Measurements from ENCODE around the gene ZNF697.

DNA sequence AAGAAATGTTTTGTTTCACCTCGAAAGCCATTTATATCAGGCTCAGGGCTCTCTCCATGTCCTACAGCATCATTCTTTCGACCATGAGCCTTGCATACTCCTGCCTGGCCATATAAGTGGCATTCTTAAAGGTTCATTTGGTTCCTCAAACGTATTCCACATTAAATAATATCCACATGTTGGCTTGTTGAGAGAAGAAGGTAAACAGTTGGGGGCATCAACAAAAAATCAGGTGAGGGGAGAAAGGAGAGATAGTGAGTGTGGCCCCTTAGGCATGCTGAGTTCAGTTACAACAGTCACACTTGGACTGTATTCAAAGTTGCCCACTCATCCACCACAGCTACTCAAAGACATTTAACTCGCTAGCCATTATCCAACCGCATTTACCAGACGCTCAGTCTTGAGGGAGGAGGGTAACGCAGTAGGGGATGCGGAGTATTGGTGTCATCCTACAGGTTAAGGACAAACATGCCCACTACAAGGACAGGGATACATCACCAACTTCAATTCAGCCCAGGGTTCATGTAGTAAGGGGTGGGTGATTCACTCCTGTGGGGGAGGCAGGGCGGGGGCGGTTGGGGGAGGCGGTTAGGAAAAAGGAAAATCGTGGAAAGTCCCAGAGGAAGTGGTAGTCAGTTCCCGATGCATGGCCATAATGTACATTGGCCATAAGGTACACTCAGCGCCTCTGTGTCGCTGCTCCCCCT is 1.4 kb downstream of the ZNF697 start:
- TF ChIP-seq EZH2 (IDR thresholded peaks at IDR 0.05; ENCODE audit: borderline replicate concordance, insufficient read depth, low read depth, low read length, poor library complexity, severe bottlenecking): no peak
- TF ChIP-seq, protein P1, sequence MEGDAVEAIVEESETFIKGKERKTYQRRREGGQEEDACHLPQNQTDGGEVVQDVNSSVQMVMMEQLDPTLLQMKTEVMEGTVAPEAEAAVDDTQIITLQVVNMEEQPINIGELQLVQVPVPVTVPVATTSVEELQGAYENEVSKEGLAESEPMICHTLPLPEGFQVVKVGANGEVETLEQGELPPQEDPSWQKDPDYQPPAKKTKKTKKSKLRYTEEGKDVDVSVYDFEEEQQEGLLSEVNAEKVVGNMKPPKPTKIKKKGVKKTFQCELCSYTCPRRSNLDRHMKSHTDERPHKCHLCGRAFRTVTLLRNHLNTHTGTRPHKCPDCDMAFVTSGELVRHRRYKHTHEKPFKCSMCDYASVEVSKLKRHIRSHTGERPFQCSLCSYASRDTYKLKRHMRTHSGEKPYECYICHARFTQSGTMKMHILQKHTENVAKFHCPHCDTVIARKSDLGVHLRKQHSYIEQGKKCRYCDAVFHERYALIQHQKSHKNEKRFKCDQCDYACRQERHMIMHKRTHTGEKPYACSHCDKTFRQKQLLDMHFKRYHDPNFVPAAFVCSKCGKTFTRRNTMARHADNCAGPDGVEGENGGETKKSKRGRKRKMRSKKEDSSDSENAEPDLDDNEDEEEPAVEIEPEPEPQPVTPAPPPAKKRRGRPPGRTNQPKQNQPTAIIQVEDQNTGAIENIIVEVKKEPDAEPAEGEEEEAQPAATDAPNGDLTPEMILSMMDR (IDR thresholded peaks at IDR 0.05): no peak

Measured in B cell (primary cell).